Progenitor cell of endocrine pancreas (in vitro differentiated cells): Measurements from ENCODE around the gene ERV3-1. TPM values are rescaled to one million over a fixed set of nuclear protein-coding genes. Genes with fewer than 3 reads are reported as not detected.
"Not testable (repeated sequence)": the region's sequence is repeated elsewhere in the genome, so short reads cannot be mapped to it uniquely, and the experiment has no call there.

Experiments
- DNase-seq: peaks from one replicate; pipeline ENCODE4 v3.0.0; 2021; ENCODE audit warnings: low spot score; ENCODE audit not compliant: unreplicated experiment
- H3K27ac Mint-ChIP-seq: 2 replicates; pipeline ENCODE4 v1.8.0; 2021; ENCODE audit warnings: mild to moderate bottlenecking, moderate library complexity, mixed read lengths
- H3K27me3 Mint-ChIP-seq: 2 replicates; pipeline ENCODE4 v1.8.0; 2021; ENCODE audit warnings: mixed read lengths
- H3K36me3 Mint-ChIP-seq: 2 replicates; pipeline ENCODE4 v1.8.0; 2022; ENCODE audit warnings: mixed read lengths; ENCODE audit not compliant: insufficient read depth
- H3K4me1 Mint-ChIP-seq: 2 replicates; pipeline ENCODE4 v1.8.0; 2021; ENCODE audit warnings: low read depth, mixed read lengths
- H3K4me3 Mint-ChIP-seq: 2 replicates; pipeline ENCODE4 v1.8.0; 2021; ENCODE audit warnings: low read depth, mild to moderate bottlenecking, moderate library complexity, mixed read lengths
- H3K9me3 Mint-ChIP-seq: 2 replicates; pipeline ENCODE4 v1.8.0; 2021; ENCODE audit warnings: low read depth, mixed read lengths
- total RNA-seq: library from RNA; stranded (reverse); gene quantifications from 2 replicates; pipeline ENCODE4 v1.2.1, GENCODE V29; 2021
- TF ChIP-seq, protein P1 (sequence below): fragments of 200-600 bp; sonication (generic); IDR thresholded peaks from one replicate; pipeline ENCODE4 v1.5.0; 2021; ENCODE audit warnings: antibody characterized with exemption, mild to moderate bottlenecking; ENCODE audit not compliant: unreplicated experiment

ERV3-1 gene
- total RNA-seq, 1 donor from 2014 or later, result 77.2 TPM

DNA sequence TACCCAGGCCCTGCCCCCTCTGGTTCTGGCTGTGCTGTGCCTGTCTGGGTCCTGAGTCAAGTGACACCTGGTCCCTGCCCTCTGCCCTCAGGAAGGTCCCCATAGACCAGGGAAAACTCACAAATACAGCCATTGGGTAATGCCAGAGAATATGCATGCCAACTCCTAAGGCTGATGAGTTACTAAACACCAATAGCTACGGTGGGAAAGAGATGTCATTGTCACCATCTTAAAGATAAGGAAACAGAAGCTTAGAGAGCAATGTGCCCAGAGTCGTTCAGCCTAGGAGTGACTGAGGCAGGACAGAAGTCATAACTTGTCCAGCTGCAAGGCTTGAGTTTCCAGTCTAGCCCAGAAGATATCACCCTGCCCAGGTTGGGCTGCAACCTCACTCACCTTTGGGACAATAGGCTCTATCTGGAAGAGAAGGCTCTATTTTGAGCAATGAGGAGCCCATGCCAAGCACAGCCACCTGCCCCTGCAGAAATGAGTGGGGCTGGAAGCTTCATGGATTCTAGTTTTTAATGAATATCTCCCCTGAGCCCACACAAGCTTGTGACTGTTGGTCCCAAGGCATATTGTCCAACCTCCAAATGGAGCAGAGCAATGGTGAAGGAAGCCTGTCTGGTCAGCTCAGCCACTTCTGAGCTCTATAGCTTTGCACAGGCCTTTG lies 60.8 kb downstream of the ERV3-1 start:
- no peaks in the 10 kb centered on the region for H3K36me3 Mint-ChIP-seq
- DNase-seq, result no peak
- no peak overlapping the region for H3K27ac Mint-ChIP-seq
- TF ChIP-seq, protein P1, sequence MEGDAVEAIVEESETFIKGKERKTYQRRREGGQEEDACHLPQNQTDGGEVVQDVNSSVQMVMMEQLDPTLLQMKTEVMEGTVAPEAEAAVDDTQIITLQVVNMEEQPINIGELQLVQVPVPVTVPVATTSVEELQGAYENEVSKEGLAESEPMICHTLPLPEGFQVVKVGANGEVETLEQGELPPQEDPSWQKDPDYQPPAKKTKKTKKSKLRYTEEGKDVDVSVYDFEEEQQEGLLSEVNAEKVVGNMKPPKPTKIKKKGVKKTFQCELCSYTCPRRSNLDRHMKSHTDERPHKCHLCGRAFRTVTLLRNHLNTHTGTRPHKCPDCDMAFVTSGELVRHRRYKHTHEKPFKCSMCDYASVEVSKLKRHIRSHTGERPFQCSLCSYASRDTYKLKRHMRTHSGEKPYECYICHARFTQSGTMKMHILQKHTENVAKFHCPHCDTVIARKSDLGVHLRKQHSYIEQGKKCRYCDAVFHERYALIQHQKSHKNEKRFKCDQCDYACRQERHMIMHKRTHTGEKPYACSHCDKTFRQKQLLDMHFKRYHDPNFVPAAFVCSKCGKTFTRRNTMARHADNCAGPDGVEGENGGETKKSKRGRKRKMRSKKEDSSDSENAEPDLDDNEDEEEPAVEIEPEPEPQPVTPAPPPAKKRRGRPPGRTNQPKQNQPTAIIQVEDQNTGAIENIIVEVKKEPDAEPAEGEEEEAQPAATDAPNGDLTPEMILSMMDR, result no peak
- peaks cover 38% of the 10 kb centered on the region for H3K27me3 Mint-ChIP-seq
- no peaks in the 10 kb centered on the region for H3K9me3 Mint-ChIP-seq
- H3K4me1 Mint-ChIP-seq, result no peaks in the 10 kb centered on the region
- H3K4me3 Mint-ChIP-seq, result no peak overlapping the region

DNA sequence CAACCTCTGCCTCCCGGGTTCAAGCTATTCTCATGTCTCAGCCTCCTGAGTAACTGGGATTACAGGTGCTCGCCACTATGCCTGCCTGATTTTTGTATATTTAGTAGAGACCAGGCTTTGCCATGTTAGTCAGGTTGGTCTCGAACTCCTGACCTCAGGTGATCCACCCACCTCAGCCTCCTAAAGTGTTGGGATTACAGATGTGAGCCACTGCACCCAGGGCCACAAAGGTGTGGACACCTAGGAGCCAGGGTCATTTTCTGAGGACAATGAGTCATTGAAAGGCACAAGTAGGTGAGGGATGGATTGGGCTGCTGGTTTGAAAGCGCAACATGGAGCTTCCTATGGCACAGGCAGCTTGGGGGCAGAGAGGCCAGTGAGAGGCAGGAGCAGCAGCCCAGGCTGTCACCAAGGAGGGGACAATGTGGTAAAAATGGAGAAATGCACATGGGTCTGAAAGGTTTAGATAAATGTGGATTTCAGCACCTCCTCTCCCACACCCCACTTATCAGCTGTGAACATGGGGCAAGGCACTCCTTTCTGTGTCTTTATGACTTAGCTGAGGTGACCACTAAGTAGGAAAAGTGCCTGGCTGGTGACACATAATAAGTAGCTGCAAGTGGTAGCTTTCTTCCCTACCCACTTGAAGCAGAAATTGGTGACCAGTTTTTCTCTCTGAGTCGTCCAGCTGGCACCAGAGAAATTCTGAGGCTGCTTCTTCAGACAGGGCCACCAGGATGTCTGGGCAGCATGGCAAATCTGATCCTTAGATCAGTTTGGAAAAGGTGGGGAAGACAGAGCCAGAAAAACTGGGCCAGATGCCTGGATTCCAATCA lies 61.6 kb downstream of the ERV3-1 start:
- not testable (repeated sequence) for H3K4me1 Mint-ChIP-seq, H3K4me3 Mint-ChIP-seq, H3K9me3 Mint-ChIP-seq, H3K27ac Mint-ChIP-seq, H3K36me3 Mint-ChIP-seq, DNase-seq
- H3K27me3 Mint-ChIP-seq, result peaks cover 36% of the 10 kb centered on the region

Other genes with a start within 250 kb of the ERV3-1 start
- 21.3 and 21.7 TPM in 2 replicates for gene ZNF138, start 212.3 kb downstream of the ERV3-1 start, total RNA-seq
- 12.3 and 13.7 TPM in 2 replicates for gene ZNF273, start 103.4 kb downstream of the ERV3-1 start, total RNA-seq
- gene ZNF117, start 15.7 kb downstream of the ERV3-1 start, total RNA-seq, result 53.7 and 63.3 TPM in 2 replicates